LNCAP (cell line): ENCODE data around the gene PTPRN.

ENCODE experiments used
- TF ChIP-seq, protein P1 (sequence below): fragments of 450-650 bp; IDR thresholded peaks from 2 replicates; pipeline ENCODE4 v1.5.1; 2017; ENCODE audit warnings: mild to moderate bottlenecking

The PTPRN gene

GRCh38 chr2:219325657-219326315, 16.6 kb upstream of the PTPRN start:
- TF ChIP-seq, protein P1, sequence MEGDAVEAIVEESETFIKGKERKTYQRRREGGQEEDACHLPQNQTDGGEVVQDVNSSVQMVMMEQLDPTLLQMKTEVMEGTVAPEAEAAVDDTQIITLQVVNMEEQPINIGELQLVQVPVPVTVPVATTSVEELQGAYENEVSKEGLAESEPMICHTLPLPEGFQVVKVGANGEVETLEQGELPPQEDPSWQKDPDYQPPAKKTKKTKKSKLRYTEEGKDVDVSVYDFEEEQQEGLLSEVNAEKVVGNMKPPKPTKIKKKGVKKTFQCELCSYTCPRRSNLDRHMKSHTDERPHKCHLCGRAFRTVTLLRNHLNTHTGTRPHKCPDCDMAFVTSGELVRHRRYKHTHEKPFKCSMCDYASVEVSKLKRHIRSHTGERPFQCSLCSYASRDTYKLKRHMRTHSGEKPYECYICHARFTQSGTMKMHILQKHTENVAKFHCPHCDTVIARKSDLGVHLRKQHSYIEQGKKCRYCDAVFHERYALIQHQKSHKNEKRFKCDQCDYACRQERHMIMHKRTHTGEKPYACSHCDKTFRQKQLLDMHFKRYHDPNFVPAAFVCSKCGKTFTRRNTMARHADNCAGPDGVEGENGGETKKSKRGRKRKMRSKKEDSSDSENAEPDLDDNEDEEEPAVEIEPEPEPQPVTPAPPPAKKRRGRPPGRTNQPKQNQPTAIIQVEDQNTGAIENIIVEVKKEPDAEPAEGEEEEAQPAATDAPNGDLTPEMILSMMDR = no peak

- TF ChIP-seq, protein P1 = no peak
These were observed 15.9 kb upstream of the PTPRN start for GRCh38 chr2:219325136-219325535.

DNA sequence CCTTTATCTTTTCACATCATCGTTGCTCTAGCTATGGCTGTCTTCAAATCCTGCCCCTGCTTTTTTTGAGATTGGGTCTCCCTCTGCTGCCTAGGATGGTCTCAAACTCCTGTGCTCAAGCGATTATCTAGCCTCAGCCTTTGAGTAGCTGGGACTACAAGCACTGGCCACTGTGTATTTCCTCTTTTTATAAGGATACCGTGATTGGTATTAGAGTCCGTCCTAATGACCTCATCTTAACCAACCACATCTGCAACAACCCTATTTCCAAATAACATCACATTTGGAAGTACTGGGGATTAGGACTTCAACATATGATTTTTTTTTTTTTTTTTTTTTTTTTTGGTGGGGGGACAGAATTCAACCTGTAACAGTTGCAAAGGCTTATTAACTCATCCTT, 14.2 kb upstream of the PTPRN start:
- TF ChIP-seq, protein P1 = no peak

- TF ChIP-seq, protein P1 = no peak
These were observed 5.7 kb upstream of the PTPRN start for GRCh38 chr2:219314804-219315468.

DNA sequence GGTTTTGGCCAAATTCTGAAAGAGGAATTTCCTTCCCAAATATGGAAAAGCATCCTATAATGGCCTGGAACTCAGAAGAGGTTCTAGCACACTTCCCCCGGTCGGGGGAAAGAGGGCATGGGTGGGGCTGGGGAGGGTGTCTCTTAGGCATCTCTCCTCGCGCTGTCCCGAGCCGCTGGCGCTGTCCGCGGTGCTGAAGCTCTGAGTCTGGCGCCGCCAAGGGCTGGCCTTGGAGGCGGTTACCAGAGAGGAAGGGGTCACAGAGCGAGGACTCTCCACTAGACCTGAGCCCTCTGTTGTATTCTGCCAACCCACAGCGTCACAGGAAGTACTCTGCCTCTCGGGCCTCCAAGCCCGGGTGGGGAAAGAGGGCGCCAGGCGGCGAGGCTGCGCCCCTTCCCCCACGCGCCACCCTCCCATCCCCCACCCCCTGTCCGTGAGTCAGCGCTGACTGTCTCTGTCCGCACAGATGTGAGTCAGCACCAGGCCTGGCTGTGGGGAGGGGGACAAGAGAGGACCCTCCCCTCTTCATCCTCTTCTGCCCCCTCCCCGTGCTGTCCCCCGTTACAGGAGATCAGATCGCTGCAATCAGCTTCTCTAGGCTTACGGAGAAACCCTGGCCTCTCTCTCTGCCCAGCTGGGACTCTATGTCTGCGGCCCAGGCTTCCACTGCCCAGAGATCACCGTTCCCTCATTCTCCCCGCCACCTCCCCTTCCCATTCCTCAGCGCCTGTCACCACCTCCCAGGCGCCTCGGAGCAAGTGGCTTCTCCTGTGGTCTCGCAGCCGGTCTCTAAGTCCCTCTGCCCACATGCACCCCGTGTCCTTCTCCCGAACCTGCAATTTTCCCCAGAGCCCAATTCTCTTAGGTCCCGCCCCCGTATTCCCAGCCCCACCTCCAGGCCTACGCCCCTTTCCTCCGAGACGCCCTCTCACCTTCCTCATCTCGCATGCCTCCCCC, 779 bp downstream of the PTPRN start:
- TF ChIP-seq, protein P1 = no peak

GRCh38 chr2:219306047-219306446, 3.2 kb downstream of the PTPRN start:
- TF ChIP-seq, protein P1 = no peak

DNA sequence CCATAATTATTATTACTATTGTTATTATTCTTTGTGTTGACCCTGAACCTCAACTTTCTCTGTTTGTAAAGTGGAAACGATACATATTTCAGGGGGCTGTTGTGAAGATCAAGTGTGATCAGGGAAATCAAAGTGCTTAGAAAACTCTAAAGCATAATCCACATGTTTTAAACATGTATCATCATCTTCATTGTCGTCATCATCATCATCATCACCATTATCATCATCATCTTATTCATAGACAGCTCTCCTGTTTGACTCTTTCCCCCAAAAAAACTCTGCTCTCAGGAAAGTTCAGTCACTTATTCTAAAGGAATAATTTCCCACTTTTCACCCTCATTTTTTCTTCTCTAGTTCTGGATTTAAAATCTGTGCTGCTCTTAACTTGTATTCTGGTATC, 5.0 kb downstream of the PTPRN start:
- TF ChIP-seq, protein P1 = no peak
